Kidney capillary endothelial cell (primary cell): ENCODE measurements around the gene ZNF83.
"Not testable (repeated sequence)": the region's sequence is repeated elsewhere in the genome, so short reads cannot be mapped to it uniquely, and the experiment has no call there.

ENCODE experiments used
- DNase-seq: peaks from one replicate; pipeline ENCODE4 v3.0.0-alpha.2; 2018; ENCODE audit warnings: low spot score

ZNF83 gene

GRCh38 chr19:52639996-52640395, 1.8 kb upstream of the ZNF83 start:
- no peak for DNase-seq

GRCh38 chr19:52638601-52639000, 446 bp upstream of the ZNF83 start:
- peak; percentile 31 for DNase-seq

GRCh38 chr19:52635786-52636570, 2.2 kb downstream of the ZNF83 start:
- DNase-seq: no peak

- not testable (repeated sequence) for DNase-seq
These were observed 10.7 kb downstream of the ZNF83 start for GRCh38 chr19:52627441-52627840.

GRCh38 chr19:52626915-52627314, 11.2 kb downstream of the ZNF83 start:
- DNase-seq: no peak

- no peak for DNase-seq
These were observed 15.9 kb downstream of the ZNF83 start for GRCh38 chr19:52622261-52622660.

GRCh38 chr19:52621376-52621775, 16.8 kb downstream of the ZNF83 start:
- DNase-seq: no peak

GRCh38 chr19:52613299-52613906, 24.8 kb downstream of the ZNF83 start:
- DNase-seq: no peak

- DNase-seq: no peak
These were observed 34.5 kb downstream of the ZNF83 start for GRCh38 chr19:52603558-52604207.

- DNase-seq: no peak
These were observed 35.2 kb downstream of the ZNF83 start for GRCh38 chr19:52602941-52603340.

- not testable (repeated sequence) for DNase-seq
These were observed 36.2 kb downstream of the ZNF83 start for GRCh38 chr19:52601974-52602366.

GRCh38 chr19:52601025-52601973, 36.9 kb downstream of the ZNF83 start:
- peak; percentile 73 for DNase-seq

GRCh38 chr19:52600639-52601024, 37.5 kb downstream of the ZNF83 start:
- no peak for DNase-seq

- no peak for DNase-seq
These were observed 38.9 kb downstream of the ZNF83 start for GRCh38 chr19:52599241-52599640.

- DNase-seq: not testable (repeated sequence)
These were observed 44.7 kb downstream of the ZNF83 start for GRCh38 chr19:52593441-52593840.

GRCh38 chr19:52592301-52592700, 45.9 kb downstream of the ZNF83 start:
- no peak for DNase-seq

GRCh38 chr19:52590728-52591127, 47.4 kb downstream of the ZNF83 start:
- no peak for DNase-seq

GRCh38 chr19:52585604-52586003, 52.6 kb downstream of the ZNF83 start:
- no peak for DNase-seq

- no peak for DNase-seq
These were observed 53.3 kb downstream of the ZNF83 start for GRCh38 chr19:52584736-52585440.

- DNase-seq: peak; percentile 85
These were observed 67.9 kb downstream of the ZNF83 start, which contains the start of gene ZNF701 for GRCh38 chr19:52570000-52570861. TSS of gene ZNF701 (plus strand) at chr19:52570287. CDS start at chr19:52574148, 3,861 bp downstream.
